Astrocyte of the spinal cord (primary cell): Measurements from ENCODE around the gene SNAP29.

Source experiments
- DNase-seq: peaks from one replicate; pipeline ENCODE4 v3.0.0; 2011; ENCODE audit warnings: low read depth, low spot score
- H3K4me3 ChIP-seq: 2 replicates; pipeline ENCODE4 v1.5.1; 2011; ENCODE audit warnings: low read depth, mild to moderate bottlenecking, low read length, moderate library complexity
- in situ Hi-C: cut with HindIII; loops from 2 replicates; pipeline ENCODE4 v1.10.0; 2017; ENCODE audit warnings: low sequenced_read_pairs
- TF ChIP-seq, protein P1 (sequence below): IDR thresholded peaks from 2 replicates; pipeline ENCODE4 v1.5.1; 2012; ENCODE audit warnings: low read depth, mild to moderate bottlenecking, low read length, inconsistent platforms

Gene SNAP29

DNA sequence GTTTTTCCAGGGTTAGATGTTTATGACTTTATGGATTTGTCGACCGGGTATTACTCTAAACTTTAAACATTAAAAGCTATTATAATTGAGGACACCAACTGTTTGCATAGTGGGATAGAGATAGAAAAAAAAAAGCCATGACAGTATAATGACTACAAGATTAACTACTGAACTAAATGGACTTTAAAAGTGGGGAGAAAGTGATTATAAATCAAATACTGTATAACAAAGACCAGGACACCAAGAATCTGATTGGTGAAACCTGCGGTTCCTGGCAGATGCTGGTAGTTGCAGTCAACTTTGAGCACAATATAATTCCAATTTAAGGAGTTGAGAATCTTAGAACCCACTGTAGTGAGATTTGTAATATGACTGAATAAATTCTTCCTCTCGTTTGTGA lies 60.9 kb downstream of the SNAP29 start:
- DNase-seq, result no peak
- peak overlapping the region; percentile 66 for H3K4me3 ChIP-seq
- TF ChIP-seq, protein P1, sequence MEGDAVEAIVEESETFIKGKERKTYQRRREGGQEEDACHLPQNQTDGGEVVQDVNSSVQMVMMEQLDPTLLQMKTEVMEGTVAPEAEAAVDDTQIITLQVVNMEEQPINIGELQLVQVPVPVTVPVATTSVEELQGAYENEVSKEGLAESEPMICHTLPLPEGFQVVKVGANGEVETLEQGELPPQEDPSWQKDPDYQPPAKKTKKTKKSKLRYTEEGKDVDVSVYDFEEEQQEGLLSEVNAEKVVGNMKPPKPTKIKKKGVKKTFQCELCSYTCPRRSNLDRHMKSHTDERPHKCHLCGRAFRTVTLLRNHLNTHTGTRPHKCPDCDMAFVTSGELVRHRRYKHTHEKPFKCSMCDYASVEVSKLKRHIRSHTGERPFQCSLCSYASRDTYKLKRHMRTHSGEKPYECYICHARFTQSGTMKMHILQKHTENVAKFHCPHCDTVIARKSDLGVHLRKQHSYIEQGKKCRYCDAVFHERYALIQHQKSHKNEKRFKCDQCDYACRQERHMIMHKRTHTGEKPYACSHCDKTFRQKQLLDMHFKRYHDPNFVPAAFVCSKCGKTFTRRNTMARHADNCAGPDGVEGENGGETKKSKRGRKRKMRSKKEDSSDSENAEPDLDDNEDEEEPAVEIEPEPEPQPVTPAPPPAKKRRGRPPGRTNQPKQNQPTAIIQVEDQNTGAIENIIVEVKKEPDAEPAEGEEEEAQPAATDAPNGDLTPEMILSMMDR, result no peak
- in situ Hi-C loops, result no loop called here

- TF ChIP-seq, protein P1, result no peak
- in situ Hi-C loops, result no loop called here
- H3K4me3 ChIP-seq, result peak overlapping the region; percentile 66
- DNase-seq, result no peak
These were observed 62.0 kb downstream of the SNAP29 start for GRCh38 chr22:20920881-20921203.

GRCh38 chr22:20922141-20922751 lies 63.4 kb downstream of the SNAP29 start:
- TF ChIP-seq, protein P1, result no peak
- no peak for DNase-seq
- in situ Hi-C loops, result no loop called here
- H3K4me3 ChIP-seq, result no peak overlapping the region

DNA sequence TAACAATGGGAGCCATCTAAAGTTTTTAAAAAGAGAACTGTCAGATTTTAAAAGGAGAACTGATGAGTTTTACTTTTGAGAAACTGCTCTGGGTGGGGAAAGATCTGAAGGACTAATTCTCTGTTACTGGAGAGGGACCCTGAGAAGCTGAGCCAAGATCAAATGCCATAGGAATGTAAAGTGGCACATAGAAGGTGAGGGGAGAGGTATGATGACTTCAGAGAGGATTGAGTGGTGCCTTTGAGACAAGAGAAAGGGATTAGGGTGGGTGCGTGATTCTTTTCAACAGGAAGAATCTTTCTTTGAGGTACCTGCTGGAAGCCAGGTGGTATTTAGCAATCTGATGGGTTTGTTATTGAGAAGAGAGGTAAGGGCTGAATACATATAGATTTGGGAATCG lies 67.4 kb downstream of the SNAP29 start:
- DNase-seq, result no peak
- in situ Hi-C loops, result no loop called here
- TF ChIP-seq, protein P1, result no peak
- no peak overlapping the region for H3K4me3 ChIP-seq

- H3K4me3 ChIP-seq, result no peak overlapping the region
- in situ Hi-C loops, result no loop called here
- TF ChIP-seq, protein P1, result no peak
- no peak for DNase-seq
These were observed 69.2 kb downstream of the SNAP29 start for GRCh38 chr22:20927940-20928572.

GRCh38 chr22:20928573-20928967 lies 69.8 kb downstream of the SNAP29 start:
- H3K4me3 ChIP-seq, result no peak overlapping the region
- DNase-seq, result no peak
- TF ChIP-seq, protein P1, result no peak
- in situ Hi-C loops, result no loop called here
